NOMO-1 (cell line): ENCODE data around the gene AMER1.
A peak's percentile ranks its signal among the peaks of the same experiment; 100 is the strongest.
"Not testable (repeated sequence)": the region's sequence is repeated elsewhere in the genome, so short reads cannot be mapped to it uniquely, and the experiment has no call there.

Experiments
- DNase-seq, 2 experiments: peaks; one replicate each; lab custom pipeline; 2025; ENCODE audit not compliant: unreplicated experiment in 2 of 2; lab: John Stamatoyannopoulos, UW

Gene AMER1

GRCh38 chrX:64205441-64205734 lies at the start of gene AMER1:
Gene AMER1 (minus strand): TSS chrX:64205708. CDS start chrX:64193286, 12,422 bp downstream.
- peak; percentile 59 to 69 for DNase-seq

- DNase-seq: no peak
Observed at GRCh38 chrX:64230123-64230970, 24.8 kb upstream of the AMER1 start, which contains the start of gene ASB12. Gene ASB12 (minus strand): TSS chrX:64230607. CDS start chrX:64225650, 4,957 bp downstream.

DNA sequence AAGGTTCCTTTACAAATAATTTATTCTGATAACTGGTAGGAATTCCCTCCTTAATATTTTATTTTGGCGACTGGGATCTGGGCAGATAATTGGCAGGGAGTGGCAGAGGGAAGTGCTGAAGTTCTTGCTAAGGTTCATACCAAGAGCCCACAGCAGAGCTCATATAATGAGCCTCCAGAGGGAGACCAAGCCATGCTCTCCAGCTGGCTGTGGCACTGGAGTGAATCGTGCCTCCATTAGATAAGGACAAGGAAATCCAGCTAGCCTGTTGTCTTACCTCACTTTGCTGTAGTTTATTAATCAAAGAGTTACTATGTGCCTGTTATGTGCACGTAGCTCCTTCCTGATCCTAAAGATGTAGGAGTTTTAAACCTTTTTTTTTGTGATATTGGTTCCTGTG lies 23.6 kb upstream of the AMER1 start:
- no peak for DNase-seq

GRCh38 chrX:64218023-64218422 lies 12.5 kb upstream of the AMER1 start:
- DNase-seq: no peak

- not testable (repeated sequence) for DNase-seq
Observed at GRCh38 chrX:64213989-64214388, 8.5 kb upstream of the AMER1 start.

DNA sequence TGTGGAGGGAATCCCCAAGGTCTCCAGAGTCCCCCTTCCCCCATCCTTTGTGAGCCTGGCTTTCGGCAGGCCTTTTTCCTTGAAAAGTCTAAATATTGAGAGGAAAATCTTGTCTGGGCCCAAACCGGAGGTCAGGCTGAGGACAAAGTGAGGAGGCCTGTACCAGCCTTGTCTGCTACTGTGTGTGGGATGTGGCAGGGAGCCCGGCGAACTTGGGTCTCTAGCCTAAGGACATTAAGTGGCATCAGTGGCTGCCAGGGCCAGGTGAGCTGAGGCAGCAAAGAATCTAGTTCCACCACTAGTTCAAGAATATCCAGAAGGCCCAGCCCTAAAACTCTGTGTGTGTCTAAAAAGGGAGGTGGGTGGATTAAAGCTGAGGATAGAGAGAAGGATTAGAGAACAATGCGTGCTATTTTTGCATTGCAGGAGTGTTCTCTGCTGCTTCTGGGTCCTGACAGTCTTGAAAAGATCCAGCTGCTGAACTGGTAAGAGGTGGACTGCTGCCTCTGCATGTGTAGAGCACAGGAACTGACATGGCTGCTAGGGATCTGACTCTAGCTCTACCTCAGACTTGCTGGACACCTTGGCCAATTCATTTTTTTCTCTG lies 1.2 kb upstream of the AMER1 start:
- no peak for DNase-seq

- DNase-seq: peak; percentile 78 to 91
Observed at GRCh38 chrX:64205735-64206501, 410 bp upstream of the AMER1 start.

DNA sequence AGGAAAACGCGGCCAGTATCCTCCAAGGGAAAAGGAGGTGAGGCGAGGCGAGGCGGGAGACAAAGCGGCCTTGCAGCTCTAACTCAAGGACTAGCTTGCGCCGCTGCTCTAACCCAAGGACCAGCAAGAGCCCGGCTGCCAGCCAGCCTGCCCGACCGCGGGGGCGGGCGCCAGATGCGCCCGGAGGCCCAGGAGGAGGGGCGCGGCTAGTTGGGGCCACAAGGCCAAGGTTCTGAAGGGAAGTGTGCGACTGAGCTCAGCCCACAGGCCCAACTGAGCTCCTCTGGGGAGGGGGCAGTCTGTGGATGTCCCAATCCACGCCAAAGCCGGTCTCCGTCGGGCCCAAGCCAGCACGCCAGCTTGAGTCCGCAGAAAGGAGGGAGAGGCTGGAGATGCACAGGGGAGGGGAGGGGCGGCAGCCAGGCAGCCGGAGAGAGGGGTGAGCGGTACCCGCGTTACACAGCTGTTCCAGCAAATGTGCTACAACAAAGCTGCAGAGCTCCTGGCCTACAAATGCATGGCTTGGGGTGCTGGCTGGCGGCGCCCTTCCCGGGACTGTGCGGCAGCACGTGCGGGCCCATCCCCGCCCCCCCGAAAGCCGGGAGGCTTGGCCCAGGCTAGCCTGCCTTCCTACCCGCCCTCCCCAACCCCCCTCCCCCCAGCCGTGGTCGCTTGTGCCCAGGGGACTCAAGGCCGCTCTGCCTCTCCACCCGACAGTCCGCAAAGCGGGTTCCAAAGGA lies 637 bp downstream of the AMER1 start:
- no peak for DNase-seq

DNA sequence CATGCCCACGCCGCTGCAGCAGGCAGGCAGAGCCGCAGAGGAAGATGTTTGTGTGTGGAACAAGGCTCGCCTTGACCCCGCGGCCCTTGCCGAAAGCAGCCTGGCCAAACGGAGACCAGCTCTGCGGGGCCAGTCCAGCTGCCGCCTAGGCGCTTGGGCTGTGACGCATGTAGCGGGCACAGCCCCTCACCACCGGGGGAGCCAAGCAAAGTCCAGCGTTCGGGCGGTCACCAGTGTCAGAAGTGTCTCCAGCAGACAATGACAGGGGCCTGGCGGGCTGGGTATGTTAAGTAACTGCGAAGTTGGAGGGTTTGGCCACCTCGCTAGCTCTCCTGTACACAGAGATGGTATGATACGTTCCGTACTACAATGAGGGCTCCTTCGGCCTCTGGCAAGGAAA lies 1.3 kb downstream of the AMER1 start:
- DNase-seq: no peak

GRCh38 chrX:64202808-64203325 lies 2.6 kb downstream of the AMER1 start:
- DNase-seq: no peak

- no peak for DNase-seq
Observed at GRCh38 chrX:64198036-64198435, 7.5 kb downstream of the AMER1 start.

GRCh38 chrX:64196606-64197005 lies 8.9 kb downstream of the AMER1 start:
- no peak for DNase-seq

- DNase-seq: no peak
Observed at GRCh38 chrX:64195862-64196261, 9.6 kb downstream of the AMER1 start.

GRCh38 chrX:64192673-64193072 lies 12.8 kb downstream of the AMER1 start:
- DNase-seq: no peak

- no peak for DNase-seq
Observed at GRCh38 chrX:64192040-64192439, 13.5 kb downstream of the AMER1 start.

DNA sequence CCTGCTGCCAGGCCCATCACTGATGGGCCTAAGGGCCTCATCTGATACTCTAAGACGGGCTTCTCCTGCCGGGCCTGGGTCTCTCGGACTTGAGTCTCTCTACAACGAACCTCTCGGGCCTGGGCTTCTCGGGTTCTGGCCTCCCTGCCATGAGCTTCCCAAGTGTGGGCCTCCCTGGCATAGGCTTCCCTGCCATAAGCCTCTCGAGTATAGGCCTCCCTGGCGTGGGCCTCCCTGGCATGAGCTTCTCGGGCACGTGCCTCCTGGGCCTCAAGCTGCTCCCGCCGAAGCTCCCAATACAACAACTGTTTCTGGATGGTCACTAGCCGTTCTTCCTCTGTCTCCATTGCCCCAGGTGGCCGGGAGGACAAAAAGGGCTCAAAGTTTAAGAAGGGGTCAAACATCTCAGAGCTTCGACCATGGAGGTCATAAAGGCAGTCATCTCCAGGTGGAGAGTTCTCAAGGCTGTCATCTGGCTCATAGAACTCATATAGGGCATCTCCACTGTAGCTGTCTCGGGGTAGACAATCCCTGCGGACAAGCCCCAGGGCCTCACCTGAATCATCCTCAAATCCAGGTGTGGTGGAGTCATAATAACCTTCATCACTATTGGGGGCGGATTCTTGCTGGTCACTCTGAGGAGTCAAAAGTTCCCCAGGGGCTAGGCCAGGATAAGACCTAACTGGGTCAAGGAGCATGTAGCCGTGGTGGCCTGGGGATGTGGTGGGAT lies 14.1 kb downstream of the AMER1 start:
- DNase-seq: no peak

DNA sequence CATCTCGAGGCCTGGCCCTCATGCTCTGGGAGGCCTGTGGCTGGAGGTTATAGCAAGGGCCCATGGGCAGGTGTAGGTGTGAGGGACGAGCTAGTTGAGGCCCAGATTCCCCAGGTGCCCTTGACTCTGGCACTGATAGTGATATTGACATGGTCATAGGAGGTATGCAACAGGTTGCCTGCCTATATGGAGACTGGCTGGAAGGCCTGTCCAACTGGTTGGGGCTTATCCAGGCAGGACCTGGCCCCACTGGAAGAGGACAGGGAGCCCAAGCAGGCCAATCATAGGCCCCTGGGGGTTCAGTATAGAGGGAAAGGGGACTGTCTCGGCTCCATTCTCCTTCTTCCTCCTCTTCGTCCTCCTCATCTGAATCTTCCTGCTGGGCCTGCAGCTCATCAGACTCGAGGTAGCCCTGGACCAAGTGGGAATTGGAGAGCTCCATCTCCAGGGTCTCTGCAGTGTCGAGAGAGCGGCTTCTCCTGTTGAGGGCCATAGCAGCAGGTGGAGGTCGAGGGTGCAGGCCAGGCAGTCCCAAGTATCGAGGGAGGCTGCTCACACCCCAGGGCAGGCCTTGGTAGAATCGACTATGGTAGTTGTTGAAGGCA lies 15.3 kb downstream of the AMER1 start:
- DNase-seq: no peak

DNA sequence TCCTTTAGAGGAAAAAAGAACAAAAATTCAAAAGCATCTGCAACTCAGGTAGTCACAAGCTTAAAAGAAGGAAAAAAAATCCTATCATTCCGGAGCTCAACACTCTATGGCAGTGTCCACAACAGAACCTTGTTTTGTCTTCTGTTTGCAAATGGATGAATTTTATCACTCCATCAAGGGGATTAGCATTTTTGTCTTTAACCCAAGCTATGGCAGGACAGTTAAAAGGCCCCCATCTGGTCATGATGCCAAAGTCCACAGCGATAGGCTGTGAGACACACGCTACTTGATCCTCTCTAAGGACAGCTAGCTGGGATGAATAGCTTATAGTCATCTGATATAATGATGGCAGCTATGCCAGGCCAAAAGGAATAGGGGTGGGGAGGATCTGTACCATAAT lies 16.6 kb downstream of the AMER1 start:
- DNase-seq: no peak

GRCh38 chrX:64187762-64188150 lies 17.8 kb downstream of the AMER1 start:
- no peak for DNase-seq
